GM18526 (cell line): ENCODE results near the gene STAMBPL1.

ENCODE experiments used
- POLR2A ChIP-seq: IDR thresholded peaks from 3 replicates; pipeline ENCODE4 v1.6.1; 2011; ENCODE audit not compliant: insufficient read length; ENCODE audit errors: extremely low read depth

The STAMBPL1 gene

DNA sequence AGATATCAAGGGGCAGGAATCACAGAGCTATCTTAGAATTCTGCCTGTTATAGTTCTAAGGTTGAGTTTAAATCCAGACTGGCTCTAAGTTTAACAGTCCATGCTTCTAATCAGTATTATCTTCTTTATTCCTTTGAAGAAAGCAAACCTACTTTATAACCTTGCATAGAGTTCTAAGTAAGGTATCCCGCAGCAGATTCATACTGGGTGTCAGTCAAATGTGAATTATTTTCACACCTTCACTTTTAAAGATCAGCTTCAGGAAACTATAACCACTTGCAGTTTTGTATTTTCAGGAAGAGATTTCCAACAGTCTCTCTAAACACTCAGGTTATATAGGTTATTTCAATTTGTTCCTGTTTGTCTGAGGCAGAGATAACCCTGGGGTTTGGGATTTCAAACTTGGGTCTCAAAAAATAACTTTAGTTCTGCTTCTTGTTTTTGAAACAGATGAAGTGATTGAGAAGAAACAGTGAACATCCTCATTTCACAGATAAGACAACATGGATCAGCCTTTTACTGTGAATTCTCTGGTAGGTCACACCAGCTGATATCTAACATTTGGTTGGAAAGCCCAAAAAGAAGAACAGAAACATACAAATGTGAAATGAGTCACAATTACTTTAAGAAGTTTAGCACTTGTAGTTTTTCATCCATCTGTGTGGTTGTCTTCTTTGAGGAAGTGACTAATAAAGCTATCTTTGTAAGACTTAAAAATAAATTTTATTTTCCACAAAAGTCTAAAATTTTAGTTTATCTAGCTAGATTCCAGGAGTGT is 21.4 kb downstream of the STAMBPL1 start:
- TF ChIP-seq POLR2A = no peak

DNA sequence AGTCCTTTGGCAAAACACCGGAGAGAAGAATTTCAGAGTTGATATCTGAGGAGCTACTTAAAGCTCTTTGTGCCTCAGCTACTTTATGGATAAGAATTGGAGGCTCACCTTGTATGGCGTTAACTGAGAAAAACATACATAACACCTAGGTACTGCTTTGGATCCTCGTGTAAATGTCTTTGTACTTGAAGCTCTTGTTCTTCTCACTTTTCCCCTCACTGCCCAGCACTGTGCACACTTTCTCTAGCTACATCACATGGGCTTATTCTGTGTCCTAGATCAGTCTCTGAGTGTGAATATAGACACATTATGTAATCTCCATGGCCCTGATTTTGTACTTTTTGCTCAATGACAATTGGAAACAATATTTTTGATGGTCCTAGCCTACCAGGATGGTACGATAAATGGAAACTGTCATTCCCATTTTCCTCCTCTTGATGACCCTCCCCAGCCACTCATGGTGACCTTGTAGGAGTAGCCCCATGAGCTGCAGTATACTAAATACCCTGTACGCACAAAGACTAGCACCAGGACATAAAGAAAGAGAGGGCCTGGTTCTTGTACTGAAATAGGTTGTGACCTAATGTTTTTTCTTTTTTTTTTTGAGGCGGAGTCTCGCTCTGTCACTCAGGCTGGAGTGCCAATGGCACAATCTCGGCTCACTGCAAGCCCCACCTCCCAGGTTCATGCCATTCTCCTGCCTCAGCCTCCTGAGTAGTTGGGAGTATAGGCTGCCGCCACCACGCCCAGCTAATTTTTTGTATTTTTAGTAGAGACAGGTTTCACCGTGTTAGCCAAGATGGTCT is 22.1 kb downstream of the STAMBPL1 start:
- TF ChIP-seq POLR2A = no peak

DNA sequence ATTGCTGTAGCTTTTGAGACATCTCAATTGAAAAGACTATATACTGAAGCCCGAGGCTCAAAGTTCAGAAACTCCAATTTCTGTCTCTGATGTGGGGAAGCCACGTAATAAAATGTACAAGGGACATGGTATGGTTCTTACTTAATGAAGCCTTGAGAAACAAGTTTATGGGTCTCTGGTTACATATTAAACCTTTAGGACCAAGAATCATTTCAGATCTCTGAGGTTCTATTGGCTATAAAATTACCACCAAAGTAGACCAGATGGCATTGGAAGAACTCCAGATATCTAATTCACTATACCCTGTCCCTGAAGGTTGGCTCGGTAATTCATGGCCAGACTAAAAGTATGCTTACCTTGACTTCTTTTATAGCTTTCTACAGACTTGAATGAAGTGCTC is 23.7 kb downstream of the STAMBPL1 start:
- TF ChIP-seq POLR2A = no peak

DNA sequence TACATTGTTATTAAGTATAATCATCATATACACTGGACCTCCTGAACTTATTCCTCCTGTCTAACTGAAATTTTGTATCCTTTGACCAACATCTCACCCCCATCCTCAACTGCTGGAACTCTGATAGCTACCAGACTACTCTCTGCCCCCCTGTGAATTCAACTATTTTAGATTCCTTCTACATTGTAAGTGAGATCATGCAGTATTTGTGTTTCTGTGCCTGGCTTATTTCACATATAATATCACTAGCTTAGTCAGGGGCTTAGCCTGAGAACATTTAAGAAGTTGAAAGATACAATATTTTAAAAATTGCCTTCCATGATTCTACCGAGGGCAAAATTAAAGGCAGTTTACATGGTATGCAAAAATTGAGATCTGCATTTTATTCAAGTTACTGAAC is 26.9 kb downstream of the STAMBPL1 start:
- no peak for TF ChIP-seq POLR2A

DNA sequence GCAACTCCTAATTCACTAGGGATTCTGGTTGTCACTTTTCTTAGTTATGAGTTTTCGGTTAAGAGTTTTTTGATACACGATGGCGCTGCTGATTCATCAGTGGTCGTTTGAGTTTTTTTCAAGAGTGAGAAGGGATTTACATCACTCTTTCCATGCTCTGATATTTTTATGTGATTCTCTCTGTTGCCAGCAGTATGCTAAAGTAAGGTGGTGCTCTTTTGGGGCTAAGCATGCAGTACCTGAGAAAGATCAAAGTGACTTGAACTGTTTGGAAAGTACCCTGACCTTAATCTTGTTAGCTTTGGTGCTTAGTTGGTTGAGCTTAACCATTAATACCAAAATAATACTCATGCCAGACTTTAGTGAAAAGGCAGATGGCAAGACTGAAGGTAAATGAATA is 28.1 kb downstream of the STAMBPL1 start:
- no peak for TF ChIP-seq POLR2A

DNA sequence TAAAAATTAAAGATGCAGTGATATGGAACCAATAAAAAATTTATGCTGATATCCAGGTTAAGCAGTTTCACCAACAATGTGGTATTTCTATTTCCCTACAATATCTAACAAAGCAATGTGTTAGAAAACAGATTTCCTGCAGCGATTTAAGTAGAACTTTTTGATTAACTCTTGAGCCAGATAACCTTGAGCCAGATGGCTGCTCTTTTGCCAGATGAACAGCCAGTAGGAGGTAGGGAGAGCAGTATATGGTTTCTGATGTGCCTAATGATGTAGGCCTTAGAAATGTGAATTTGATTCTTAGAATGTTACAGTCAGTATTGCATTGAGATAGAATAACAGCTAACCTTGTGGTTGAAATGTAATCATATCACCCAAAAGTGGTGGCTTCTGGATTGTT is 31.1 kb downstream of the STAMBPL1 start:
- no peak for TF ChIP-seq POLR2A

DNA sequence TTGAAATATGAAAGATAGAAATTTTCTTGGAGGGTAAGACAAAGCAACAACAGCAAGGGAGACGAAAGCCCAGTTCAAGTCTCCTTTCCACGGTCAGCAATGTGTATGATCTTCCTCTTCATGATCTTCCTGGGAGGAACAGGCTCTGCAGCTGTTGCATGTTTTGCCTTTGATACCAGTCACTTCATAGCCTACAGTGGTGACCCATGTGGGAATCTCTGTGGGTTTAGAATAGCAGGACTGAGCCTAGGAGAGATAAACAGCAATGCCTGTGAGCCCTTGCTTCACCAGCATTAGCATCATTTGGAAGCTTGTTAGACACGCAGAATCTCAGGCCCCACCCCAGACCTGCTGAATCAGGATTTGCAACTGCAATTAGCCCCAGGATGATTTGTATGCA is 31.8 kb downstream of the STAMBPL1 start:
- TF ChIP-seq POLR2A = no peak

DNA sequence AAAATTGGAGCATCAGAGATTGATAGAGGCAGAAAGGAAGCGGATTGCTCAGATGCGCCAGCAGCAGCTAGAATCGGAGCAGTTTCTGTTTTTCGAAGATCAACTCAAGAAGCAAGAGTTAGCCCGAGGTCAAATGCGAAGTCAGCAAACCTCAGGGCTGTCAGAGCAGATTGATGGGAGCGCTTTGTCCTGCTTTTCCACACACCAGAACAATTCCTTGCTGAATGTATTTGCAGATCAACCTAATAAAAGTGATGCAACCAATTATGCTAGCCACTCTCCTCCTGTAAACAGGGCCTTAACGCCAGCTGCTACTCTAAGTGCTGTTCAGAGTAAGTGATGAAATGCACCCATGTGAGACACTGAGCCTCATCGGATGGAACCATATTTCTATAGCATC is 33.1 kb downstream of the STAMBPL1 start:
- TF ChIP-seq POLR2A = no peak

DNA sequence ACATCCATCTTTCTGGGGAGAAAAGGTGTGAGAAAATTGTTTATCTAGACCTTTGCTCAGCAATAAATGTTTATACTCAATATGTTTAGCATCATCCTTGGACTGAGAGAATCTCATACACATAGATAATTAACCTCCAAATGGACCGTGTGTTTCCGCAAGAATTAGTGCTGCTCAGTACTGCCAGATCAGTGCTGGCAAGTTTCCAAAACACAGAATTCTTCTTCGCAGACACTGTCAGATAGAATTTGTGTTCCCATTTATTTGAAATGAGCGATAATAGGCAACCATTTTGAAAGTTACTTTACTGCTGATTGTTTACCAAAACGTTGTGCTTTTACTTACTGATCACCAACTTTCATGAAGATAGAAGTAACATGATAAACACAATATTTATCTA is 33.7 kb downstream of the STAMBPL1 start:
- TF ChIP-seq POLR2A = no peak

DNA sequence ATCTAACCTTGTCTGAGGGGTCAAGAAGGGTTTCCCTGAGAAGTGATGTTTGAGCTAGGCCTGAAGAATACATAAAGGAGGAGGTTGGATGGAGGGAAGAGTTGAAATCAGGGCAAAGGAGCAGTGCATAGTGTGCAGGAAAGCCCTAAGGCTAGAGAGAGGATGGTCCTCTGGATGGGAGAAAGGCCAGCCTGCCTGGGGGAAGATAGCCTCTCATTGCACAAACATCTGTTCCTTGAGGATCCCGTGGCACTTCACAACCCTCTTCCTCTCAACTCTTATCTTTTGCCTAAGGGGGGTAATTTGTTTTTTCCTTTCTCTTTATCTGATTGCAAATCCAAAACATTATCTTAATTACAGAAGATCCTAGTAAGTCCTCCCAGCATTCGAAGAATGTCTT is 35.7 kb downstream of the STAMBPL1 start:
- TF ChIP-seq POLR2A = no peak

DNA sequence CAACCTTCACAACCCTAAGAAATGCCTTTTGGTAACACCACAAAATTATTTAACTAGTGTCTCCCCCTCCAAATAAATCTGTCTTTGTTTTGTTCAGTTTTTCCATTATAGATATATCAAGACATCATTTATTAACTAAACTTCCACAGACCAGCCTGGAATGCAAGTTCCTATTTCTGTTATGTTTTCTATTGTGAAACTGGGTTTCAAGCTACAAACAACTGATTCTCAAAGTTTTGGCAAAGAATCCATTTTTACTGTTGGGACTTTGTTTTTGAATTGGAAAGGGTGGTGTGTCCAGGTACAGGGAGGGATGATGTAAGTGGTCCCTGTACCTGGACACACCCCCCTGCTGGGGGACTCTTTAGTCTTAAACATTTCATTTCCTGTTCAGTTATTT is 36.2 kb downstream of the STAMBPL1 start:
- TF ChIP-seq POLR2A = no peak

DNA sequence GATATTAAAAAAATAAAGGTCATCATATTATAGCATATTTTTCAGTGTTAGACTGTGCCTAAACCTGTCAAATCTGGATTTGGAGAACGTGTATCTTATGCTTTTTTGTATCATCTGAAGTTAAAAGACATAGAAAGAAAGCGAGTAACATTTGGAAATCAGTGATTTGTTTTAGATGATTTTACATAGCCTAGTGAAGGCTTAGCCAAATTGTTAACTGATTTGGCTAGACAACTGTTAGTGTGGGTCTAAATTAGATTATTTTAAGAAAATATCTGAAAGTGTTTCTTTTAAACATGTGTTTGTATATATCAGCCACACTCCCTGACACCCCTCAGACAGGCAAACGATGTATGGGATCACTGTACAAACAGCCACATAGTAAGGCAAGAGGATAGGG is 36.9 kb downstream of the STAMBPL1 start:
- TF ChIP-seq POLR2A = no peak

DNA sequence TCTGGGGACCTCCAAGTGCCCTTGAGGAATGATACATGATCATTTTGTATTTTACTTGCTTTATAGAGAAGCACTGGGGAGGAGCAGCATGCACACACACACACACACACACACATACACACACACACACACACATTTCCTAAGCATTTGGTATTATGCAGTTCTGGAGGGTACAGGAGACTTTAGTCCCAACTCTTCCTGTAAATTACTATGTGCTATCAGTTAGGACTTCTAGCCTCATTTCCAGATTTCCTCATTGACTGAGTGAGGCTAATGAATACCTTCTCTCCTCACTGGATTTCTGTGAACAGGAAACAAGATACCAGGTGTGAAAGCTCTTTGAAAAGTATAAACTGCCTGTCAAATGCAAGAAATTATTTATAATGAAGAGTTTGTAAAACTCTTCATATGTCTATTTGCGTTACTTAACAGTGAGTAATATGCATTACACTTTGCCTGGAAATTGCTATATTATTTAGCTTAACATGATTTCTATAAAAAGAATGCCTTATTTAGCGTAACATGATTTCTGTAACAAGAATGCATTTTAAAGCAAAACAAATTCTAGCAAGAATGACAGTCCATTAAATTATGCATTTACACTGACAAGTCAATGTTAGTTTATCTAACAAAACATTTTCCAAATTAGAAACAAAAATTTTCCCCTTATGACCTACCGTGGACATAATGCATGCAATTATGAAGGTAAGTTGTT is 38.3 kb downstream of the STAMBPL1 start:
- no peak for TF ChIP-seq POLR2A

DNA sequence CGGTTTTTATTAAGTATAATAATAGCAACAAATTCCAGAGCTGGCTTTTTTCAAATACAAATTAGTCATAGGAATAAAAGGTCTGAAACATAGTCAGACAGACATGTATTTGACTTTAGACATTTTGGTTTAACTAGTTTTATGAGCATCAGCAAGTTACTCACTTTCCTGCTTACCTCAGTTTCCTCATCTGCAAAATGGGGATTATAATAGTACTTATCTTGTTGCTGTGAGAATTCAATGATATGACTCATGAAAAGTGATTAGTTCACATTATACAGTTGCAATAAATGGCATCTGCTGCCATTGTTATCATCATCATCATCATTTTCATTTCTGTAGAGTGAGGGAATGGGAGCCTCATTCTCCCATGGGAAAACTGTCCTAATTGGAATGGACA is 39.0 kb downstream of the STAMBPL1 start:
- no peak for TF ChIP-seq POLR2A

DNA sequence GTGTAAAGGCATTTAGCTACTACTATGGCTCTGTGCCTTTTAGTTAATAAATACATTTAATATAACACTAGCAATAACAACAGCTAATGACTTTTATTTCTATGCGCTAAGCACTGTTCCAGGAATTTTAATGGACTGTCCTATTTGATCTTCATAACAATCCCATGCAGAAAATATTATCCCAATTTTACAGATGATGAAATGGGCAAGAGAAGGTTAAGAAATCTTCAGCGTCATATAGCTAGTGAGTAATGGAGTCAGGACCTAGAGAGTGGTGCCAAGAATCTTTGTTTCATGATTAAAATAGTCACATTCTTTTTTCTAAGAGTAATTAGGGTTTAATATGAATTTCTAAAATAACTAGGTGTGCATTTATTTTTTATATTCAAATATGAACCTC is 40.2 kb downstream of the STAMBPL1 start:
- TF ChIP-seq POLR2A = no peak
